ENCODE results near the gene RBM15B. TPM values are rescaled to one million over a fixed set of nuclear protein-coding genes. Genes with fewer than 3 reads are reported as not detected.

Gene RBM15B
- total RNA-seq, 1 donor from 2014 or later = 33.0 TPM

DNA sequence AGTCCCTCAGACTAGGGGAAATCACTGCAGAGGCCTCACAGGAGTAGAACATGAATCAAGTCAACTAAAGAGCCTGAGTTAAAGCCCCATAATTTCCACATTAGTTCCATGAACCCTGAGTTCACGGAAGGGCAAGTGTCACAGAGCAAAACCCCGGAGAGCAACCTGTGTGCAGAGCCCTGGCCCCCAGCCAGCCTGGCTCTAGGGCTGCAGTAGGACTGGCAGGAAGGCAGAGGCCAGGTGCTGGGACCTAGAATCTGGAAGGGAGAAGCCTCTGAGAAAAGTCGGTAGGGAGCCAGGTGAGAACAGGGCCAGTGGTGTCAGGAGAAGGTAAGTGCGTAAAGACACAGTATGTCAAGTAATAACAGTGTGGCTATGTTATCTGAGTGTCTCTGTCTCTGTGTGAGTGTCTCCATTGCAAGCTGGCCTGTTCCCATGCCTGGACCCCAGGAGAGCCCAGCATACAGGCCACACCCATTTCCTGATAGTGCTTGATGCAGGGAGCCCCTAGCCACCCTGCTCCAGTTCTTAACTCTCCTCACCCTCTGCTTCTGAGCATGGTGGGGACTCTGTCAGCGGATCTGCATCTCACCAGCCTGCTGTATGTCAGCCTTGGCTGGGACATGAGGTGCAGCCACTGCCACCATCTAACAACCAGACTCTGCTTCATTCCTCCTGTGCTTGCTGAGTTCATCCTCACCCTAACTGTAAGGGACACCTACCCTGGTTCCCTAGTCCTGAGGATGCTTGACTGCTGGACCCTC, 17.2 kb upstream of the RBM15B start:
- Histone ChIP-seq H3K4me3 (no peak overlapping the region), H3K36me3 (no peaks in the 10 kb centered on the region), H3K9me3 (no peaks in the 10 kb centered on the region), H3K27me3 (no peaks in the 10 kb centered on the region), H3K27ac (no peak overlapping the region), H3K4me1 (no peaks in the 10 kb centered on the region)
- DNase-seq (ENCODE audit: low spot score in 2 of 2) = peak in 1 of 2 donors; percentile 50
- intact Hi-C loops (cut with DNase I) = loop anchor here (2.0 to 10.0 kb wide), 3 partner anchors 107 to 699 kb away; partner anchors contain the start of gene DOCK3
- no peak for TF ChIP-seq CTCF (IDR thresholded peaks at IDR 0.05)

- Histone ChIP-seq H3K27ac (no peak overlapping the region), H3K36me3 (no peaks in the 10 kb centered on the region), H3K4me1 (no peaks in the 10 kb centered on the region), H3K4me3 (no peak overlapping the region), H3K9me3 (no peaks in the 10 kb centered on the region), H3K27me3 (no peaks in the 10 kb centered on the region)
- TF ChIP-seq CTCF (IDR thresholded peaks at IDR 0.05) = no peak
- no peak for DNase-seq (ENCODE audit: low spot score in 2 of 2)
- intact Hi-C loops (cut with DNase I) = loop anchor here (5.0 to 10.0 kb wide), 2 partner anchors 107 to 700 kb away; partner anchors contain the start of gene DOCK3
Measured at GRCh38 chr3:51374456-51374855, 16.6 kb upstream of the RBM15B start.

DNA sequence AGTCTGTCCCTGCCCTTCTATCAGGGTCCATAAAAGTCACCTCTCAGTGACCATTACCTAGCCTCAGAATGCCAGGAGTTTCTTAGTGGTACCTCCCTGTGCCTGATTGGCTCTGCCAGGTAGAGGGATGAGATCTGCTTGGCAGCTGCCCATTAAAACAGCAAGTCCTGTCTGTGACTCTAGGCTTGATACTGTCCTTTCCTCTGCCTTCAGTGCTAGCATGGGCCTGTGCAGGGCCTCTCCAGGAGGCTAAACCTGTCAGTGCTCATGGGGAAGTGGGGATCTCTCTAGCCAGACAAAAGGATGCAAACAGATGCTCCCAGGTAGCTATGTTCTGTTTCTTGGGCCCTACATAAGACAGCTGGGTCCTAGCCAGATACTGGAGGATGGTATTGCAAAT, 15.9 kb upstream of the RBM15B start:
- Histone ChIP-seq H3K27ac (no peak overlapping the region), H3K4me3 (no peak overlapping the region), H3K4me1 (no peaks in the 10 kb centered on the region), H3K36me3 (no peaks in the 10 kb centered on the region), H3K27me3 (no peaks in the 10 kb centered on the region), H3K9me3 (no peaks in the 10 kb centered on the region)
- intact Hi-C loops (cut with DNase I) = loop anchor here (10.0 kb wide), 1 partner anchor 700 kb away; the partner anchor contains the start of gene DOCK3
- TF ChIP-seq CTCF (IDR thresholded peaks at IDR 0.05) = no peak
- peak in 1 of 2 donors; percentile 30 for DNase-seq (ENCODE audit: low spot score in 2 of 2)

DNA sequence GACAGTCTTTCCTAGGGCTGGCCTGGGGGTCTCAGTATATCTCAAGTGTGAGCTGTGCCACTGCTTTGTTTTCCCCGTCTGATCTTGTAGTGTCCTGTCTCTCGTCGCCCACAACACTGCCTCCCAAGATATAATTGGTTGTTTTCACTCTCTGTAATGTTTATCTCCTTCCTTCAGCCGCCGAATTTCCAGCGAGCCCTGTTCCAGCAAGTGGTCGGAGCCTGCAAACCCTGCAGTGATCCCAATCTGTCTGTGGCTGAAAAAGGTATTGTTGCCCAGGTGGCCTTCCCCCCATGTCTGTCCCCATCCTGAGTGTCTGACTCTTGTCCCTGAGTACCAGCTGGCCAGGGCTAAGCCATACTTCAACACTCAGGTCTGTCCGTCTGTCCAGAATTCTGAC, 15.5 kb upstream of the RBM15B start:
- TF ChIP-seq CTCF (IDR thresholded peaks at IDR 0.05) = no peak
- H3K27me3 ChIP-seq = no peaks in the 10 kb centered on the region
- H3K4me1 ChIP-seq = no peaks in the 10 kb centered on the region
- H3K9me3 ChIP-seq = no peaks in the 10 kb centered on the region
- no peak for DNase-seq (ENCODE audit: low spot score in 2 of 2)
- intact Hi-C loops (cut with DNase I) = loop anchor here (10.0 kb wide), 1 partner anchor 701 kb away; the partner anchor contains the start of gene DOCK3
- no peak overlapping the region for H3K4me3 ChIP-seq
- no peaks in the 10 kb centered on the region for H3K36me3 ChIP-seq
- H3K27ac ChIP-seq = no peak overlapping the region

DNA sequence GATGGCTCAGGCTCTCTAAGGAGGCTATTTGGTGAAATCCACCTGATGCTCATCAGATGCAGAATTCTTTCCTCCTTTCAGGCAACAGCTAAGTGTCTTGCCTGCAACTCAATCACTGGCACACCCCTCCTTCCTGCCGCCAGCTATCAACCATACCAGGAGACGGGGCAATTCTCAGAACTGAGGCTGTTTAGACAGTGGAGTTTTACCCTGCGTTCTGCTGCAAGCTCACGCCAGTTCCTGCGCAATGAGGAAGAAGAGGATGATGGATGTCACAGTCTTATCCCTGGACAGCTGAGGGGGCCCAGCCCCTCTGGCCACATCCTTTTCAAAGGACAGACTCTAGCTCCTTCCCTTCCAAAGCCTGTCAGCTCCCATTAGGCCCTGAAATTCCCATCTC, 13.0 kb upstream of the RBM15B start:
- no peaks in the 10 kb centered on the region for H3K4me1 ChIP-seq
- no peak overlapping the region for H3K27ac ChIP-seq
- no peaks in the 10 kb centered on the region for H3K9me3 ChIP-seq
- intact Hi-C loops (cut with DNase I) = loop anchor here (10.0 kb wide), 1 partner anchor 703 kb away; the partner anchor contains the start of gene DOCK3
- no peak for TF ChIP-seq CTCF (IDR thresholded peaks at IDR 0.05)
- no peak for DNase-seq (ENCODE audit: low spot score in 2 of 2)
- H3K4me3 ChIP-seq = no peak overlapping the region
- H3K36me3 ChIP-seq = no peaks in the 10 kb centered on the region
- H3K27me3 ChIP-seq = no peaks in the 10 kb centered on the region
